ENCODE data around the gene LPCAT1.

GRCh38 chr5:1444361-1445189, 79.2 kb downstream of the LPCAT1 start:
- TF ChIP-seq CTCF (conservative IDR thresholded peaks at IDR 0.05; ENCODE audit: low read length) (no peak), EZH2phosphoT487 (IDR thresholded peaks at IDR 0.05; ENCODE audit: borderline replicate concordance) (no peak)

Data from Loucy (cell line).